Spleen (tissue), 11 donors: Measurements from ENCODE around the gene NFATC2. TPM values are rescaled to one million over a fixed set of nuclear protein-coding genes. Genes with fewer than 3 reads are reported as not detected.

Source experiments
- DNase-seq: peaks from one replicate; pipeline ENCODE4 v3.0.0-alpha.2; 2020
- H3K27ac ChIP-seq, 8 donors: fragments of 200-600 bp; sonication (generic) in 7 of 8; 1 replicate in 4 of 8; 2 replicates in 4 of 8; pipeline versions ENCODE4 v1.5.0 to v1.8.0; 2016 to 2021; ENCODE audit warnings: inconsistent platforms in 4 of 8, mild to moderate bottlenecking in 4 of 8, moderate library complexity in 1 of 8
- H3K27me3 ChIP-seq, 7 donors: fragments of 200-600 bp; sonication (generic) in 6 of 7; replicated peaks in 1 of 7; 1 replicate in 4 of 7; 2 replicates in 3 of 7; pipeline versions ENCODE4 v1.5.0 to v1.8.0; 2016 to 2021; ENCODE audit warnings: inconsistent platforms in 3 of 7, mild to moderate bottlenecking in 1 of 7
- H3K36me3 ChIP-seq, 6 donors: fragments of 200-600 bp; sonication (generic) in 5 of 6; 1 replicate in 4 of 6; 2 replicates in 2 of 6; pipeline versions ENCODE4 v1.5.0 to v1.8.0; 2016 to 2021; ENCODE audit warnings: inconsistent platforms in 2 of 6
- H3K4me1 ChIP-seq, 6 donors: fragments of 200-600 bp; sonication (generic) in 5 of 6; 1 replicate in 3 of 6; 2 replicates in 3 of 6; pipeline versions ENCODE4 v1.5.0 to v1.8.0; 2016 to 2021; ENCODE audit warnings: inconsistent platforms in 3 of 6
- H3K4me3 ChIP-seq, 8 donors: fragments of 200-600 bp; sonication (generic) in 7 of 8; 1 replicate in 4 of 8; 2 replicates in 4 of 8; pipeline versions ENCODE4 v1.5.0 to v1.8.0; 2016 to 2021; ENCODE audit warnings: inconsistent platforms in 4 of 8, mild to moderate bottlenecking in 4 of 8, moderate library complexity in 2 of 8
- H3K9me3 ChIP-seq, 8 donors: fragments of 200-600 bp; sonication (generic) in 7 of 8; 1 replicate in 4 of 8; 2 replicates in 4 of 8; pipeline versions ENCODE4 v1.5.0 to v1.8.0; 2016 to 2021; ENCODE audit warnings: inconsistent platforms in 4 of 8
- CTCF ChIP-seq, 11 experiments: fragments of 200-600 bp in 7 of 11; fragments of 450-650 bp in 4 of 11; sonication (generic) in 4 of 11; IDR thresholded peaks in 8 of 11; conservative IDR thresholded peaks in 3 of 11; 1 replicate in 7 of 11; 2 replicates in 4 of 11; pipeline versions ENCODE4 v1.4.0 to v1.8.0; 2016 to 2021; ENCODE audit warnings: antibody characterized with exemption in 11 of 11, inconsistent platforms in 4 of 11, mild to moderate bottlenecking in 1 of 11
- POLR2A ChIP-seq, 3 donors: fragments of 450-650 bp; IDR thresholded peaks; one replicate each; pipeline ENCODE4 v1.5.1; 2017; ENCODE audit warnings: antibody characterized with exemption in 3 of 3, mild to moderate bottlenecking in 1 of 3
- POLR2AphosphoS5 ChIP-seq, 3 donors: sonication (generic); formaldehyde crosslinking; IDR thresholded peaks; one replicate each; pipeline ENCODE4 v1.5.1; 2017; ENCODE audit warnings: antibody characterized with exemption in 3 of 3
- WGBS, 5 donors: extraction: QIAGEN DNeasy Blood & Tissue Kit in 3 of 5; methylation state at CpG; one replicate each; pipeline versions ENCODE4 v1.1.5 to v1.1.7; 2013 to 2018; 5-methylcytosine and 5-hydroxymethylcytosine counted together
- intact Hi-C: fragments of 100-400 bp; cut with DNase I; formaldehyde crosslinking; loops from one replicate; pipeline ENCODE4 v1.15.0; 2023; ENCODE audit warnings: low total_unique reads
- polyA plus RNA-seq, 3 donors: library from polyadenylated mRNA; stranded (reverse); fragments of 200-250 nt; gene quantifications; one replicate each; pipeline ENCODE4 v1.2.1, GENCODE V29; 2013
- total RNA-seq, 7 donors: library from RNA; depleted of rRNA in 3 of 7; stranded (reverse); fragments of >200 nt in 3 of 7; fragmentation: NEBNext Ultra II Directional in 4 of 7; extraction: Animal tissue kit (Norgen Biotek cat#: 25700) in 4 of 7; gene quantifications; one replicate each; pipeline versions ENCODE4 v1.1.0 to v1.2.1, GENCODE V29; 2016 to 2021
- donor health status: healthy with polysubstance abuse.
- donor health status: DM: no; HTN: no; CAD: no; lungs with moderate emphysema.
- donor health status: DM: no; HTN: no; CAD: no.
- donor health status: Bipolar disorder and iron deficiency.
- donor health status: healthy.
- donor health status: DM: no; HTN: no; CAD: no.
- donor health status: DM: yes; HTN: yes; CAD: no.

NFATC2 gene
- total and polyA plus RNA-seq, 10 donors, result 6.5 to 42.9 (median 34.5) TPM

DNA sequence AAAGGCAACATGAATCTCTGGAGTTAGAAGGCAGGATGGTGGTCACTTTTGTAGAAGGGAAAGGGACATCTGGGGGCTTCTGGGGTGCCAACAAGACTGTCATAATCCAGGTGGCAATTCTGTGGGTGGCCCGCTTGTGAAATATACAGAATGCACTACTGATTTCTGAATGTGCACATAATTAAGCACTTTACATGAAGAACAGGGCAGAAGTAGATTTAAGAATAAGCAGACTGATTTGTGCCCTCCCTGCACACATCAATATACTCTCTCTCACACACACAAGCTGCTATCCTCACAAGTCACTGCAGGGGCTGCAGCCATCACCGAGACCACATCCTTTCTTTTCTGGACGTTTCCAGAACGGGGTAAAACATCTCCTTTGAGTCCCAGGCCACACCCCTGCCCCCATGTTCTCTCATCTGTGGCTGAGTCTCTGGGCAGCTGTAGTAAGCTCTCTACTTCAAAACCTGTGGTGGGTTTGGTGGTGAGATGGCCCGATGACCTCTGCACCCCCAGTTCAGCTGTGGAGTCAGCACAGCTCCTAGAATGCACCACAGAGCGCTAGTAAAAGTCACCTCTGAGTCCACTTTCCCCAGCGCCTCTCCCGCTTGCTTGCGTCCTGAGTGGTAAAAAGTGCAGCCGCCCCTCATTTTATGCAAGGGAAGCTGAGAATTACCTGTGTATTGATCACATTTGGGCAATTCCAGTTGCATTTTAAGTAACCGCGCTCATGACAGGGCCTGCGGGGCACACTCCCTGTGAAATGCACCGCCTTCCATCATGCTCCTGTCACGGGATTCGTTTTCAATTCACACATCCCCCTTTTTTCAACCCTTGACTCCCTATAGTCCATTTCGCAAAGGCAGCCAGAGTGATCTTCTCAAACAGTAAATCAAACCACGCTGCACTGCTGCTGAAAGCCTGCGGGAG lies 115.5 kb downstream of the NFATC2 start:
- intact Hi-C loops, result no loop called here
- 86 to 89% (median 88%) methylated on average over 19 of the region's 19 CpGs for WGBS, 5 donors
- DNase-seq, result no peak
- no peaks in the 10 kb centered on the region for H3K9me3 ChIP-seq
- TF ChIP-seq CTCF (IDR thresholded peaks at IDR 0.05 in 8 of 11, conservative IDR thresholded peaks at IDR 0.05 in 3 of 11) (no peak), POLR2AphosphoS5 (IDR thresholded peaks at IDR 0.05) (no peak), POLR2A (IDR thresholded peaks at IDR 0.05) (no peak)
- H3K4me1 ChIP-seq, result peaks cover 6 to 92% (median 56%) of the 10 kb centered on the region in 6 donors
- H3K4me3 ChIP-seq, result no peak overlapping the region
- H3K27ac ChIP-seq, result peak overlapping the region in 3 of 8 donors; percentile 12 to 50 (median 30)
- H3K36me3 ChIP-seq, result peaks cover 0 to 62% (median 25%) of the 10 kb centered on the region in 6 donors
- no peaks in the 10 kb centered on the region for H3K27me3 ChIP-seq

- intact Hi-C loops, result no loop called here
- H3K4me3 ChIP-seq, result no peak overlapping the region
- TF ChIP-seq CTCF (IDR thresholded peaks at IDR 0.05 in 8 of 11, conservative IDR thresholded peaks at IDR 0.05 in 3 of 11), result no peak
- TF ChIP-seq POLR2A (IDR thresholded peaks at IDR 0.05), result no peak
- TF ChIP-seq POLR2AphosphoS5 (IDR thresholded peaks at IDR 0.05), result peak in 1 of 3 donors; percentile 46
- H3K4me1 ChIP-seq, result peaks cover 6 to 80% (median 47%) of the 10 kb centered on the region in 6 donors
- peak overlapping the region in 7 of 8 donors; percentile 47 to 80 (median 62) for H3K27ac ChIP-seq
- no peaks in the 10 kb centered on the region for H3K9me3 ChIP-seq
- H3K27me3 ChIP-seq, result no peaks in the 10 kb centered on the region
- 75 to 87% (median 80%) methylated on average over 19 to 22 of the region's 22 CpGs for WGBS, 5 donors
- DNase-seq, result peak; percentile 79
- H3K36me3 ChIP-seq, result peaks cover 0 to 63% (median 20%) of the 10 kb centered on the region in 6 donors
These were observed 117.0 kb downstream of the NFATC2 start for GRCh38 chr20:51425347-51426106.

GRCh38 chr20:51424270-51425117 lies 118.0 kb downstream of the NFATC2 start:
- no peak for TF ChIP-seq CTCF (IDR thresholded peaks at IDR 0.05 in 8 of 11, conservative IDR thresholded peaks at IDR 0.05 in 3 of 11)
- no peak for TF ChIP-seq POLR2A (IDR thresholded peaks at IDR 0.05)
- TF ChIP-seq POLR2AphosphoS5 (IDR thresholded peaks at IDR 0.05), result no peak
- Histone ChIP-seq H3K9me3 (no peaks in the 10 kb centered on the region), H3K4me3 (no peak overlapping the region), H3K4me1 (peaks cover 6 to 83% (median 53%) of the 10 kb centered on the region in 6 donors), H3K36me3 (peaks cover 0 to 59% (median 14%) of the 10 kb centered on the region in 6 donors), H3K27me3 (no peaks in the 10 kb centered on the region), H3K27ac (peak overlapping the region; percentile 22 to 80 (median 64))
- intact Hi-C loops, result no loop called here
- DNase-seq, result peak; percentile 68
- WGBS, 5 donors, result 67 to 76% (median 72%) methylated on average over 15 of the region's 15 CpGs
